ENCODE results near the gene FUOM. TPM values are rescaled to one million over a fixed set of nuclear protein-coding genes. Genes with fewer than 3 reads are reported as not detected.

Gene FUOM
- total RNA-seq, 1 donor from 2014 or later = 54.0 TPM

GRCh38 chr10:133328358-133329343 lies 29.2 kb downstream of the FUOM start:
- Histone ChIP-seq H3K4me3 (no peak overlapping the region), H3K4me1 (peaks cover 25% of the 10 kb centered on the region), H3K36me3 (no peaks in the 10 kb centered on the region), H3K27me3 (peaks cover 25% of the 10 kb centered on the region), H3K27ac (no peak overlapping the region), H3K9me3 (no peaks in the 10 kb centered on the region)
- DNase-seq (ENCODE audit: extremely low spot score in 2 of 2) = no peak
- TF ChIP-seq POLR2AphosphoS5 (IDR thresholded peaks at IDR 0.05; ENCODE audit: insufficient read depth in 1 of 2, low read depth in 1 of 2) = no peak
- no peak for TF ChIP-seq POLR2A (IDR thresholded peaks at IDR 0.05)
- intact Hi-C loops (cut with DNase I) = no loop called here

DNA sequence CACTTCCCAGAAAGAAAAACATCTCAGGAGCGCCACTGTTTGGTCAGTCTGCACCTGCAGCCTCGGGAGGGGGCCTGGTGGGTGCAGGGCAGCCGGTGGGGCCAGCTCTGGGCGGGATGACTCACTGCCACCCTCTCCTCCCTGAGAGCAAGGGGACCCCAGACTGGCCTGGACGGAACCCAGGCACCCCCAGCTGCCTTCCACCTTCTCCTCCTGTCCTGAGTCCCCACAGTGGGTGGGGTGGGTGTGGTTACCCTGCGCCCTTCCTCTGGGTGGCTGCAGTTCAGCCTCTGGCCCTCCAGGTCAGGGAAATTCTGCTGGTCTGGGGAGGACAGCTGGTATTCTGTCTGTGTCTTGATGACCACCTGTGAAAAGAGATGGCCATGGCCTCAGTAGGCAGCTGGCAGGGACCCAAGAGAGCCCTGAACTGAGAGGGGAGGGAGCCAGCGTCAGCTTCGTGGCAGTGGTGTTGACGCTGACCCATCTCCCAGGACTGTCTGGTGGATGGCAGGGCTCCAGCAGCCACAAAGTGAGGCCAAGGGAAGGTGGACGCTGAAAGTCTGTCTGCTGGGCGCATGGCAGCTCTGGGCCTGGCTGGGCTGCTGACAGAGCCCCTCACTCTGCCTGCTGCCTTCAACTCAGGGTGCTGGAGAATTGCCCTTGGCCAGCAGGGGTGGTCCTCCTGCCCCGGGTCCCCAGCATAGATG lies 30.0 kb downstream of the FUOM start:
- H3K27ac ChIP-seq = no peak overlapping the region
- H3K36me3 ChIP-seq = no peaks in the 10 kb centered on the region
- H3K4me1 ChIP-seq = peaks cover 25% of the 10 kb centered on the region
- H3K9me3 ChIP-seq = no peaks in the 10 kb centered on the region
- no peak for DNase-seq (ENCODE audit: extremely low spot score in 2 of 2)
- no peak for TF ChIP-seq POLR2A (IDR thresholded peaks at IDR 0.05)
- TF ChIP-seq CTCF (IDR thresholded peaks at IDR 0.05) = no peak
- no peak for TF ChIP-seq POLR2AphosphoS5 (IDR thresholded peaks at IDR 0.05; ENCODE audit: insufficient read depth in 1 of 2, low read depth in 1 of 2)
- H3K4me3 ChIP-seq = no peak overlapping the region
- peaks cover 25% of the 10 kb centered on the region for H3K27me3 ChIP-seq
- intact Hi-C loops (cut with DNase I) = no loop called here

GRCh38 chr10:133326745-133327650 lies 30.8 kb downstream of the FUOM start:
- Histone ChIP-seq H3K4me1 (peaks cover 25% of the 10 kb centered on the region), H3K4me3 (no peak overlapping the region), H3K27ac (no peak overlapping the region), H3K27me3 (peaks cover 25% of the 10 kb centered on the region), H3K9me3 (no peaks in the 10 kb centered on the region), H3K36me3 (no peaks in the 10 kb centered on the region)
- intact Hi-C loops (cut with DNase I) = no loop called here
- no peak for DNase-seq (ENCODE audit: extremely low spot score in 2 of 2)
- TF ChIP-seq POLR2A (IDR thresholded peaks at IDR 0.05) (no peak), POLR2AphosphoS5 (IDR thresholded peaks at IDR 0.05; ENCODE audit: insufficient read depth in 1 of 2, low read depth in 1 of 2) (no peak), CTCF (IDR thresholded peaks at IDR 0.05) (no peak)

GRCh38 chr10:133326223-133326551 lies 31.6 kb downstream of the FUOM start:
- intact Hi-C loops (cut with DNase I) = no loop called here
- Histone ChIP-seq H3K27ac (no peak overlapping the region), H3K4me1 (peaks cover 25% of the 10 kb centered on the region), H3K27me3 (peaks cover 25% of the 10 kb centered on the region), H3K4me3 (peak overlapping the region; percentile 21 to 27), H3K36me3 (no peaks in the 10 kb centered on the region), H3K9me3 (no peaks in the 10 kb centered on the region)
- no peak for DNase-seq (ENCODE audit: extremely low spot score in 2 of 2)
- TF ChIP-seq CTCF (IDR thresholded peaks at IDR 0.05) (no peak), POLR2AphosphoS5 (IDR thresholded peaks at IDR 0.05; ENCODE audit: insufficient read depth in 1 of 2, low read depth in 1 of 2) (no peak), POLR2A (IDR thresholded peaks at IDR 0.05) (no peak)
